Vagina (tissue), 2 donors: ENCODE results near the gene RANBP3L. TPM values are rescaled to one million over a fixed set of nuclear protein-coding genes. Genes with fewer than 3 reads are reported as not detected.

Experiments used
- DNase-seq, 2 donors: peaks; one replicate each; pipeline ENCODE4 v3.0.0-alpha.2; 2017; ENCODE audit errors: extremely low spot score in 2 of 2
- H3K27ac ChIP-seq: fragments of 200-600 bp; sonication (generic); one replicate; pipeline ENCODE4 v1.5.1; 2019
- H3K27me3 ChIP-seq: fragments of 200-600 bp; sonication (generic); one replicate; pipeline ENCODE4 v1.5.1; 2019
- H3K36me3 ChIP-seq, 2 donors: fragments of 200-600 bp; sonication (generic); one replicate each; pipeline ENCODE4 v1.5.1; 2017 to 2019
- H3K4me1 ChIP-seq: fragments of 200-600 bp; sonication (generic); one replicate; pipeline ENCODE4 v1.5.1; 2019
- H3K4me3 ChIP-seq, 2 donors: fragments of 200-600 bp; sonication (generic); 1 replicate in 1 of 2; 2 replicates in 1 of 2; pipeline ENCODE4 v1.5.1; 2016 to 2019
- H3K9me3 ChIP-seq: fragments of 200-600 bp; sonication (generic); one replicate; pipeline ENCODE4 v1.5.1; 2019
- POLR2A ChIP-seq, 2 donors: fragments of 450-650 bp; IDR thresholded peaks; one replicate each; pipeline ENCODE4 v1.6.1; 2017; ENCODE audit warnings: antibody characterized with exemption in 2 of 2, mild to moderate bottlenecking in 2 of 2, moderate library complexity in 2 of 2
- POLR2AphosphoS5 ChIP-seq, 2 donors: sonication (generic); formaldehyde crosslinking; IDR thresholded peaks; one replicate each; pipeline ENCODE4 v1.9.0; 2017; ENCODE audit warnings: antibody characterized with exemption in 2 of 2, mild to moderate bottlenecking in 2 of 2, low read depth in 1 of 2; ENCODE audit not compliant: insufficient read depth in 1 of 2
- intact Hi-C: fragments of 100-400 bp; cut with DNase I; formaldehyde crosslinking; loops from one replicate; pipeline ENCODE4 v1.15.1; 2023
- total RNA-seq: library from RNA; depleted of rRNA; stranded (reverse); fragments of >200 nt; gene quantifications from one replicate; pipeline ENCODE4 v1.2.3, GENCODE V29; 2016
- TF ChIP-seq, protein P1 (sequence below), 3 experiments: fragments of 450-650 bp in 2 of 3; fragments of 200-600 bp in 1 of 3; sonication (generic) in 1 of 3; IDR thresholded peaks; one replicate each; pipeline ENCODE4 v1.5.1; 2017 to 2019; ENCODE audit warnings: antibody characterized with exemption in 3 of 3, mild to moderate bottlenecking in 2 of 3, moderate library complexity in 2 of 3

RANBP3L gene
- total RNA-seq, 1 donor from 2014 or later, result 3.2 TPM

DNA sequence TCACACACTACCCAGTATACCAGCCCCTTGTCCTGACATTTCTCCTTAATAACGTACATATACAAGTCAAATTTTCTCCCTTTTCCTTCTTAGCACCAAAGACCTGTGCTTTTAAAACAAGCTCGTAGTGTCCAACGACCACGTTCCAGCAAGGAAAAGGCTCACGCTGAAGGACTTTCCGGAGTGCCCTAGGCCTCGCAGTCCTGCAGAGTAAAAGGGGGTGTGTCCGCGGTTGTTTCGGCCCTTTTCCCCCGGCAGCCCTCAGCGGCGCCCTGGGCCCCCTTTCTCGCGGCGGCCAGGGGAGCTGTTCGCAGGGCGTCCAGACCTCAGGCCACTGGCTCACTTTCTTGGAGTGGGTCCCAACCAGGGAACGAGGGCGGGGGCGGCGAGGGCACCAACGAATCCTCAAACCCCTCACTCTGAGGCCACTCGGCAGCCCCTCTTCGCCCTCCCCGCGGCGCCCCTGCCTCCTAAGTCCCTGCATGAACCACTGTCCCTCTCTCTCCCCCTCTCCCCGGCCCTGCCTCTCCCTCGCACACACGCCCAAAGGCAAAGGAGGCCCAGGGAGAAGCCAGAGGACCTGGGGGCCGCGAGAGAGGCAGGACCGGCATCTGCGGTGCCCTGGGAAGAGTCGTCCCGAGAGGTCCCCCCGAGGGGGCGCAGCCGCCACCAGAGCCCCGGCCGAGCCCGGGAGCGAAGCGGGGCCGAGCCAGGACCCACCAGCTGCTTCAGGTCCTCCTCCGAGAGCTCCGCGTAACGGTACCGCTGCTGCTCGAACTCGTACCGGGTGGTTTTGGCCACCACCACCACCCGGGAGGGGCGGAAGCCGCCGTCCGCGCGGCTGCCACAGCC, 60.7 kb downstream of the RANBP3L start:
- TF ChIP-seq, protein P1, sequence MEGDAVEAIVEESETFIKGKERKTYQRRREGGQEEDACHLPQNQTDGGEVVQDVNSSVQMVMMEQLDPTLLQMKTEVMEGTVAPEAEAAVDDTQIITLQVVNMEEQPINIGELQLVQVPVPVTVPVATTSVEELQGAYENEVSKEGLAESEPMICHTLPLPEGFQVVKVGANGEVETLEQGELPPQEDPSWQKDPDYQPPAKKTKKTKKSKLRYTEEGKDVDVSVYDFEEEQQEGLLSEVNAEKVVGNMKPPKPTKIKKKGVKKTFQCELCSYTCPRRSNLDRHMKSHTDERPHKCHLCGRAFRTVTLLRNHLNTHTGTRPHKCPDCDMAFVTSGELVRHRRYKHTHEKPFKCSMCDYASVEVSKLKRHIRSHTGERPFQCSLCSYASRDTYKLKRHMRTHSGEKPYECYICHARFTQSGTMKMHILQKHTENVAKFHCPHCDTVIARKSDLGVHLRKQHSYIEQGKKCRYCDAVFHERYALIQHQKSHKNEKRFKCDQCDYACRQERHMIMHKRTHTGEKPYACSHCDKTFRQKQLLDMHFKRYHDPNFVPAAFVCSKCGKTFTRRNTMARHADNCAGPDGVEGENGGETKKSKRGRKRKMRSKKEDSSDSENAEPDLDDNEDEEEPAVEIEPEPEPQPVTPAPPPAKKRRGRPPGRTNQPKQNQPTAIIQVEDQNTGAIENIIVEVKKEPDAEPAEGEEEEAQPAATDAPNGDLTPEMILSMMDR (IDR thresholded peaks at IDR 0.05), result no peak
- peak in 1 of 2 donors; percentile 67 for TF ChIP-seq POLR2AphosphoS5 (IDR thresholded peaks at IDR 0.05; ENCODE audit: insufficient read depth in 1 of 2, low read depth in 1 of 2)
- Histone ChIP-seq H3K27ac (peak overlapping the region; percentile 98), H3K27me3 (no peaks in the 10 kb centered on the region), H3K9me3 (no peaks in the 10 kb centered on the region), H3K4me1 (peaks cover 52% of the 10 kb centered on the region), H3K4me3 (peak overlapping the region; percentile 94 to 97), H3K36me3 (no peaks in the 10 kb centered on the region)
- intact Hi-C loops, result loop anchor here (1.0 to 5.0 kb wide), 2 partner anchors 61 to 90 kb away; partner anchors contain the start of genes LMBRD2 and RANBP3L
- peak in 1 of 2 donors; percentile 90 for DNase-seq

DNA sequence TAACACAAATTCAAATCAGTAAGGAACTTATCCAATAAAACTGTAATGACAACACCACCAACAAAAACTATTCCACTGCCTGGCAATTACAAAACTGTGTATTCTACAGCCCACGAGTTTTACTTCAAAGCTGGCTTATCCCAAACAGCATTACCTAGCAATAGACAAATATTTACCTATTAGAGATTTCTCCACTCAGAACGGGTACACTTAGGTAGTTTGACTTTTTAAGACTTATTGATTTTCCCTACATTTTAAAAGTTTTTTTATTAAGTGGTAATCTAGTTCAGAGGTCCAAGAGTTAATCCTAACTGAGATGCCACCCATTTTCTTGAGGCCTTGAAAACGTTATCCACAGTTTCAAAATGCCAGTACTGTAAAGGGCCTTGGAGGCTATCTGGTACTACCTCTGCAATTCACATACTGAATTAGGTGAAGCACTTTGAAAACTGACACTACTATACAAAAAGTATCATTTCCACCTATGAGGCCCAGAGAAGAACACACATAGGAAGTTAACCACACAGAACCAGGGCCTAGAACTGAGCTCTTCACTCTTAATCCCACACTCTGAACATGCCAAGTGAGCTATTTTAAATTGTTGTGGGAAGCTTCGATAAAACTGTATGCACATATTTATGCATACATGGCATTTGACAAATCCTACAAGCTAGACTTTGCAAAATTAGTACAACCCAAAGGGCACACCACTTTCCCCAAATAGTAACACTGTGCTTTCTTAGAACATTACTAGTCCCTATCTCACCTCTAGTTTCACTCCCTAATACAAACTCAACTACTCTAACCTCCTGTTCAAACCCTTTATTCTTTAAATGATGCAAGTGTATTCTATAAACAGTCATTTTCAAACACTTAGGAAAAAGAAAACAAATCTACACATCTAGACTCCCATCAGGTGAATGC, 62.1 kb downstream of the RANBP3L start:
- no peak for DNase-seq
- peak overlapping the region; percentile 98 for H3K27ac ChIP-seq
- intact Hi-C loops, result loop anchor here (5.0 kb wide), 1 partner anchor 63 kb away; the partner anchor contains the start of gene RANBP3L
- no peaks in the 10 kb centered on the region for H3K27me3 ChIP-seq
- H3K4me1 ChIP-seq, result peaks cover 56% of the 10 kb centered on the region
- H3K4me3 ChIP-seq, result peak overlapping the region; percentile 94 to 97
- no peak for TF ChIP-seq POLR2AphosphoS5 (IDR thresholded peaks at IDR 0.05; ENCODE audit: insufficient read depth in 1 of 2, low read depth in 1 of 2)
- TF ChIP-seq, protein P1 (IDR thresholded peaks at IDR 0.05), result no peak
- no peak for TF ChIP-seq POLR2A (IDR thresholded peaks at IDR 0.05)
- no peaks in the 10 kb centered on the region for H3K36me3 ChIP-seq
- no peaks in the 10 kb centered on the region for H3K9me3 ChIP-seq

DNA sequence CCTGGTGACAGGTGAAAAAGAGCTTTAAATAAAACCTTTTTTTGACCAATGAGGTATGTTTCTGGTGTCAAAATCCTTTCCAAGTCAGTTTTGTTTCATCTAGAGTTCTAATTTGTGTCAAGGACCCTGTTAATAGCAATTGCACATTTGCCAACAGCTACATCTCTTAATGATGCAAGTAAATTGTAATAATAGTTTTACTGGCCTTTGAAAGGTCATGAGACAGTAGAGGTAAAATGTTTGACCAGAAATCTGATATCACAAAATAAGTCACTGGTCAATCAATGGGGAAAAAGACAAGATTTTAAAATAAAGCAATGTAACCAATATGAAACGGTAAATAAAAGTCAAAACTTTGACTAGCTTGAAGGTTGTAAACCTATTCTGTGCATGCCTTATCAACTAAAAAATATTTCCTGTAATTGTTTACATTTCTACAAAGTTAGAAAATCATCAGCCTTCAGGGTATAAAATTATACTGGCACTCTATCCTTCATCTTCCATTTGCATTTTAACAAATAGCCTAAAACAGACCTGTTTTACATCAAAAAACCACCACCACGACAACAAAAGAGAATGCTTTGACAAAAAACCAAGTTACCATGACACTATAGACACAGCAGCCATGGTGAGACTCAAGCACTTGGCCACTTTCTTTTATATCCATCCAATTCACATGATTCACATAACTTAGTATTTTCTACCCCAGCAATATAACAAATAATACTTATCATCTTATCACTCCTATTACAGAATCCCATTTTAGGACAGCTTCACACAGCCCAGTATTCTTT, 63.0 kb downstream of the RANBP3L start:
- Histone ChIP-seq H3K4me1 (peaks cover 56% of the 10 kb centered on the region), H3K9me3 (no peaks in the 10 kb centered on the region), H3K36me3 (no peaks in the 10 kb centered on the region), H3K27me3 (no peaks in the 10 kb centered on the region), H3K4me3 (no peak overlapping the region), H3K27ac (no peak overlapping the region)
- no peak for TF ChIP-seq POLR2A (IDR thresholded peaks at IDR 0.05)
- TF ChIP-seq, protein P1 (IDR thresholded peaks at IDR 0.05), result no peak
- TF ChIP-seq POLR2AphosphoS5 (IDR thresholded peaks at IDR 0.05; ENCODE audit: insufficient read depth in 1 of 2, low read depth in 1 of 2), result no peak
- intact Hi-C loops, result no loop called here
- no peak for DNase-seq

GRCh38 chr5:36237751-36238150, 64.0 kb downstream of the RANBP3L start:
- TF ChIP-seq POLR2A (IDR thresholded peaks at IDR 0.05) (no peak), POLR2AphosphoS5 (IDR thresholded peaks at IDR 0.05; ENCODE audit: insufficient read depth in 1 of 2, low read depth in 1 of 2) (no peak)
- TF ChIP-seq, protein P1 (IDR thresholded peaks at IDR 0.05), result no peak
- intact Hi-C loops, result no loop called here
- Histone ChIP-seq H3K36me3 (no peaks in the 10 kb centered on the region), H3K27me3 (no peaks in the 10 kb centered on the region), H3K4me3 (no peak overlapping the region), H3K4me1 (peaks cover 54% of the 10 kb centered on the region), H3K9me3 (no peaks in the 10 kb centered on the region), H3K27ac (no peak overlapping the region)
- no peak for DNase-seq
